Stimulated activated naive B cell treated with anti-CD40 and anti-IgM and Interleukin-4, amounts not matched to agents 10 μg/mL and 1 μg/mL and 100 μg/mL, for 72 hours (primary cell): ENCODE results near the gene KHSRP.
A peak's percentile ranks its signal among the peaks of the same experiment; 100 is the strongest.

Source experiments
- ATAC-seq, 2 donors: fragments of 150-1000 bp; cut with Tn5 transposase; replicated peaks; 2 replicates each; pipeline ENCODE4 v1.10.0; 2021; ENCODE audit warnings: moderate library complexity in 1 of 2
- DNase-seq: peaks from one replicate; pipeline ENCODE4 v3.0.0; 2021
- H3K27ac Mint-ChIP-seq: one replicate; pipeline ENCODE4 v1.8.0; 2022; ENCODE audit warnings: mild to moderate bottlenecking, mixed read lengths
- H3K27me3 Mint-ChIP-seq, 2 donors: one replicate each; pipeline ENCODE4 v1.8.0; 2022; ENCODE audit warnings: mixed read lengths in 2 of 2
- H3K36me3 Mint-ChIP-seq, 2 donors: one replicate each; pipeline ENCODE4 v1.8.0; 2022; ENCODE audit warnings: mixed read lengths in 2 of 2, mild to moderate bottlenecking in 1 of 2
- H3K4me1 Mint-ChIP-seq, 2 donors: one replicate each; pipeline ENCODE4 v1.8.0; 2022; ENCODE audit warnings: mixed read lengths in 2 of 2, mild to moderate bottlenecking in 1 of 2
- H3K4me3 Mint-ChIP-seq, 2 donors: one replicate each; pipeline ENCODE4 v1.8.0; 2022; ENCODE audit warnings: mild to moderate bottlenecking in 2 of 2, mixed read lengths in 2 of 2, moderate library complexity in 1 of 2
- H3K9me3 Mint-ChIP-seq, 2 donors: one replicate each; pipeline ENCODE4 v1.8.0; 2022; ENCODE audit warnings: mixed read lengths in 2 of 2, mild to moderate bottlenecking in 1 of 2

KHSRP gene

GRCh38 chr19:6424195-6424938 lies at the start of gene KHSRP:
TSS of gene KHSRP (minus strand) at chr19:6424811. CDS start at chr19:6424701, 110 bp downstream.
- ATAC-seq (no peak), DNase-seq (no peak)
- Mint-ChIP-seq H3K4me1 (peaks cover 20 to 47% of the 10 kb centered on the region in 2 donors), H3K36me3 (peaks cover 18 to 23% of the 10 kb centered on the region in 2 donors), H3K27me3 (no peaks in the 10 kb centered on the region), H3K9me3 (peaks cover 0 to 2% of the 10 kb centered on the region in 2 donors), H3K27ac (peak within 1 kb of the TSS; percentile 91), H3K4me3 (peak within 1 kb of the TSS; percentile 88 to 93)

- H3K4me1 Mint-ChIP-seq, result peaks cover 0 to 5% of the 10 kb centered on the region in 2 donors
- no peak for ATAC-seq
- no peaks in the 10 kb centered on the region for H3K27me3 Mint-ChIP-seq
- peaks cover 38 to 49% of the 10 kb centered on the region in 2 donors for H3K36me3 Mint-ChIP-seq
- H3K27ac Mint-ChIP-seq, result no peak overlapping the region
- DNase-seq, result no peak
- H3K4me3 Mint-ChIP-seq, result no peak overlapping the region
- no peaks in the 10 kb centered on the region for H3K9me3 Mint-ChIP-seq
Measured at GRCh38 chr19:6473647-6474046, 49.0 kb upstream of the KHSRP start.

- Mint-ChIP-seq H3K4me1 (peaks cover 2 to 5% of the 10 kb centered on the region in 2 donors), H3K4me3 (no peak overlapping the region), H3K27ac (no peak overlapping the region), H3K36me3 (peaks cover 48 to 57% of the 10 kb centered on the region in 2 donors), H3K9me3 (no peaks in the 10 kb centered on the region), H3K27me3 (no peaks in the 10 kb centered on the region)
- DNase-seq (no peak), ATAC-seq (no peak)
Measured at GRCh38 chr19:6472713-6473112, 48.1 kb upstream of the KHSRP start.

GRCh38 chr19:6471076-6471475 lies 46.5 kb upstream of the KHSRP start:
- H3K27ac Mint-ChIP-seq, result no peak overlapping the region
- peaks cover 42 to 59% of the 10 kb centered on the region in 2 donors for H3K36me3 Mint-ChIP-seq
- H3K4me3 Mint-ChIP-seq, result no peak overlapping the region
- H3K9me3 Mint-ChIP-seq, result no peaks in the 10 kb centered on the region
- peaks cover 7 to 16% of the 10 kb centered on the region in 2 donors for H3K4me1 Mint-ChIP-seq
- no peaks in the 10 kb centered on the region for H3K27me3 Mint-ChIP-seq
- no peak for ATAC-seq
- no peak for DNase-seq

- Mint-ChIP-seq H3K4me3 (no peak overlapping the region), H3K36me3 (peaks cover 38 to 53% of the 10 kb centered on the region in 2 donors), H3K4me1 (peaks cover 7 to 16% of the 10 kb centered on the region in 2 donors), H3K27me3 (peaks cover under 1 to 5% of the 10 kb centered on the region in 2 donors), H3K27ac (no peak overlapping the region), H3K9me3 (no peaks in the 10 kb centered on the region)
- ATAC-seq, result no peak
- DNase-seq, result no peak
Measured at GRCh38 chr19:6470173-6470572, 45.6 kb upstream of the KHSRP start.

GRCh38 chr19:6467384-6467783 lies 42.8 kb upstream of the KHSRP start:
- DNase-seq (no peak), ATAC-seq (no peak)
- H3K36me3 Mint-ChIP-seq, result peaks cover 29 to 40% of the 10 kb centered on the region in 2 donors
- H3K27me3 Mint-ChIP-seq, result peaks cover 11 to 15% of the 10 kb centered on the region in 2 donors
- H3K4me1 Mint-ChIP-seq, result peaks cover 16 to 21% of the 10 kb centered on the region in 2 donors
- no peak overlapping the region for H3K4me3 Mint-ChIP-seq
- H3K27ac Mint-ChIP-seq, result no peak overlapping the region
- H3K9me3 Mint-ChIP-seq, result no peaks in the 10 kb centered on the region

- H3K27me3 Mint-ChIP-seq, result peaks cover 11 to 15% of the 10 kb centered on the region in 2 donors
- ATAC-seq (no peak), DNase-seq (no peak)
- no peaks in the 10 kb centered on the region for H3K9me3 Mint-ChIP-seq
- H3K4me3 Mint-ChIP-seq, result no peak overlapping the region
- peaks cover 29 to 40% of the 10 kb centered on the region in 2 donors for H3K36me3 Mint-ChIP-seq
- H3K4me1 Mint-ChIP-seq, result peaks cover 16 to 21% of the 10 kb centered on the region in 2 donors
- H3K27ac Mint-ChIP-seq, result no peak overlapping the region
Measured at GRCh38 chr19:6466526-6467248, 42.1 kb upstream of the KHSRP start.

GRCh38 chr19:6465663-6466062 lies 41.1 kb upstream of the KHSRP start:
- Mint-ChIP-seq H3K9me3 (no peaks in the 10 kb centered on the region), H3K4me1 (peaks cover 16 to 23% of the 10 kb centered on the region in 2 donors), H3K27ac (no peak overlapping the region), H3K4me3 (no peak overlapping the region), H3K36me3 (peaks cover 26 to 34% of the 10 kb centered on the region in 2 donors), H3K27me3 (peaks cover 11 to 15% of the 10 kb centered on the region in 2 donors)
- DNase-seq, result no peak
- ATAC-seq, result no peak

- peak overlapping the region; percentile 62 for H3K27ac Mint-ChIP-seq
- no peaks in the 10 kb centered on the region for H3K9me3 Mint-ChIP-seq
- peaks cover 19 to 29% of the 10 kb centered on the region in 2 donors for H3K4me1 Mint-ChIP-seq
- peaks cover 11 to 18% of the 10 kb centered on the region in 2 donors for H3K27me3 Mint-ChIP-seq
- H3K36me3 Mint-ChIP-seq, result peaks cover 22 to 32% of the 10 kb centered on the region in 2 donors
- ATAC-seq, result no peak
- DNase-seq, result no peak
- H3K4me3 Mint-ChIP-seq, result peak overlapping the region in 1 of 2 donors; percentile 3
Measured at GRCh38 chr19:6465006-6465405, 40.4 kb upstream of the KHSRP start.

- H3K9me3 Mint-ChIP-seq, result no peaks in the 10 kb centered on the region
- peaks cover 20 to 33% of the 10 kb centered on the region in 2 donors for H3K4me1 Mint-ChIP-seq
- ATAC-seq (no peak), DNase-seq (no peak)
- H3K4me3 Mint-ChIP-seq, result peak within 1 kb of the TSS; percentile 63 to 79
- H3K36me3 Mint-ChIP-seq, result peaks cover 20 to 28% of the 10 kb centered on the region in 2 donors
- H3K27me3 Mint-ChIP-seq, result peaks cover 11 to 20% of the 10 kb centered on the region in 2 donors
- peak within 1 kb of the TSS; percentile 62 for H3K27ac Mint-ChIP-seq
Measured at GRCh38 chr19:6464070-6464873, 39.7 kb upstream of the KHSRP start, which contains the start of gene CRB3. TSS of gene CRB3 (plus strand) at chr19:6464271. CDS start at chr19:6464702, 431 bp downstream.

GRCh38 chr19:6460099-6460884 lies 35.7 kb upstream of the KHSRP start:
- peaks cover 11 to 13% of the 10 kb centered on the region in 2 donors for H3K36me3 Mint-ChIP-seq
- peak overlapping the region; percentile 93 to 97 for H3K4me3 Mint-ChIP-seq
- ATAC-seq, result peak; percentile 83 to 89
- H3K9me3 Mint-ChIP-seq, result no peaks in the 10 kb centered on the region
- peaks cover 27 to 42% of the 10 kb centered on the region in 2 donors for H3K4me1 Mint-ChIP-seq
- H3K27me3 Mint-ChIP-seq, result peaks cover 11 to 20% of the 10 kb centered on the region in 2 donors
- H3K27ac Mint-ChIP-seq, result peak overlapping the region; percentile 90
- DNase-seq, result peak; percentile 97

- Mint-ChIP-seq H3K4me1 (peaks cover 22 to 40% of the 10 kb centered on the region in 2 donors), H3K9me3 (peaks cover 0 to 3% of the 10 kb centered on the region in 2 donors), H3K27me3 (peaks cover 4 to 13% of the 10 kb centered on the region in 2 donors), H3K36me3 (peaks cover 17 to 21% of the 10 kb centered on the region in 2 donors), H3K27ac (peak within 1 kb of the TSS; percentile 91), H3K4me3 (peak within 1 kb of the TSS; percentile 93 to 97)
- DNase-seq (peak; percentile 48), ATAC-seq (peak; percentile 44 to 53)
Measured at GRCh38 chr19:6459262-6460098, 34.9 kb upstream of the KHSRP start, which contains the start of gene SLC25A23. TSS of gene SLC25A23 (minus strand) at chr19:6459792. CDS start at chr19:6459628, 164 bp downstream.
